HepG2 (cell line): Measurements from ENCODE around the gene SPAG9. TPM values are rescaled to one million over a fixed set of nuclear protein-coding genes. Genes with fewer than 3 reads are reported as not detected.
A peak's percentile ranks its signal among the peaks of the same experiment; 100 is the strongest.

Source experiments
- AGO1 ChIP-seq: fragments of 200-400 bp; formaldehyde crosslinking; IDR thresholded peaks from 2 replicates; pipeline ENCODE4 v1.6.1; 2017; ENCODE audit warnings: mild to moderate bottlenecking, low read depth, low read length, moderate library complexity; ENCODE audit not compliant: poor library complexity, severe bottlenecking
- BCLAF1 ChIP-seq: fragments of 450-650 bp; IDR thresholded peaks from 2 replicates; pipeline ENCODE4 v1.6.1; 2017; ENCODE audit warnings: mild to moderate bottlenecking
- BORCS8-MEF2B ChIP-seq: sonication (generic); formaldehyde crosslinking; IDR thresholded peaks from 2 replicates; pipeline ENCODE4 v1.8.0; 2022; ENCODE audit warnings: mild to moderate bottlenecking, missing genetic modification reagents
- CHCHD3 ChIP-seq: sonication (generic); formaldehyde crosslinking; IDR thresholded peaks from 2 replicates; pipeline ENCODE4 v1.8.0; 2022; ENCODE audit warnings: mild to moderate bottlenecking, missing genetic modification reagents, moderate library complexity
- EP300 ChIP-seq, 3 experiments: sonication (generic) in 1 of 3; formaldehyde crosslinking in 1 of 3; IDR thresholded peaks; 2 replicates each; pipeline versions ENCODE4 v1.5.1 to v1.6.1; 2011 to 2020; ENCODE audit warnings: low read depth in 2 of 3, low read length in 2 of 3, borderline replicate concordance in 1 of 3, improper control_type of control experiment in 1 of 3, mild to moderate bottlenecking in 1 of 3, missing genetic modification reagents in 1 of 3, moderate library complexity in 1 of 3
- FOXA1 ChIP-seq, 2 experiments: fragments of 450-650 bp in 1 of 2; sonication (generic) in 1 of 2; formaldehyde crosslinking in 1 of 2; IDR thresholded peaks; 2 replicates each; pipeline versions ENCODE4 v1.4.0 to v1.6.1; 2016 to 2020; ENCODE audit warnings: missing genetic modification reagents in 1 of 2
- FOXJ3 ChIP-seq: sonication (generic); formaldehyde crosslinking; IDR thresholded peaks from 2 replicates; pipeline ENCODE4 v1.4.0; 2020; ENCODE audit warnings: missing genetic modification reagents, mild to moderate bottlenecking, borderline replicate concordance
- JUNB ChIP-seq: sonication (generic); formaldehyde crosslinking; IDR thresholded peaks from 2 replicates; pipeline ENCODE4 v1.8.0; 2022; ENCODE audit warnings: missing genetic modification reagents, mild to moderate bottlenecking, borderline replicate concordance
- NCOA5 ChIP-seq: sonication (generic); formaldehyde crosslinking; IDR thresholded peaks from 2 replicates; pipeline ENCODE4 v1.4.0; 2020; ENCODE audit warnings: missing genetic modification reagents
- NFAT5 ChIP-seq: sonication (generic); formaldehyde crosslinking; IDR thresholded peaks from 2 replicates; pipeline ENCODE4 v1.4.0; 2020; ENCODE audit warnings: missing genetic modification reagents
- NFYC ChIP-seq: IDR thresholded peaks from 2 replicates; pipeline ENCODE4 v1.6.1; 2016; ENCODE audit warnings: missing genetic modification reagents, missing compliant biosample characterization
- ZFP36 ChIP-seq: fragments of 150-350 bp; IDR thresholded peaks from 2 replicates; pipeline ENCODE4 v1.6.1; 2018; ENCODE audit warnings: borderline replicate concordance, low read length, low read depth; ENCODE audit not compliant: partially characterized antibody
- ZKSCAN1 ChIP-seq: fragments of 150-350 bp; IDR thresholded peaks from 2 replicates; pipeline ENCODE4 v1.6.1; 2014; ENCODE audit warnings: low read length
- ZNF44 ChIP-seq: sonication (generic); formaldehyde crosslinking; IDR thresholded peaks from 2 replicates; pipeline ENCODE4 v1.5.1; 2020; ENCODE audit warnings: mild to moderate bottlenecking, missing genetic modification reagents
- ZNF740 ChIP-seq: sonication (generic); formaldehyde crosslinking; IDR thresholded peaks from 2 replicates; pipeline ENCODE4 v1.4.0; 2020; ENCODE audit warnings: missing genetic modification reagents
- polyA plus RNA-seq, 8 experiments: library from polyadenylated mRNA; depleted of rRNA in 3 of 8; stranded (reverse) in 7 of 8; unstranded in 1 of 8; fragments of >200 nt; fragmentation: Illumina TruSeq in 4 of 8; extraction: Trizol in 4 of 8; gene quantifications; 2 replicates each; pipeline versions ENCODE4 v1.2.1 to v1.2.3, GENCODE V29; 2011 to 2016; ENCODE audit warnings: low read depth in 4 of 8, missing spikeins in 1 of 8, mixed read lengths in 1 of 8; ENCODE audit not compliant: insufficient read depth in 1 of 8
- total RNA-seq, 5 experiments: library from RNA; depleted of rRNA; stranded (reverse); fragments of >200 nt; fragmentation: Illumina TruSeq; extraction: Trizol; gene quantifications; 2 replicates each; pipeline ENCODE4 v1.2.3, GENCODE V29; 2016; ENCODE audit warnings: low read depth in 1 of 5
- TF ChIP-seq, protein P1 (sequence below): sonication (generic); formaldehyde crosslinking; IDR thresholded peaks from 2 replicates; pipeline ENCODE4 v1.8.0; 2022; ENCODE audit warnings: mild to moderate bottlenecking, missing genetic modification reagents; ENCODE audit not compliant: insufficient replicate concordance

Gene SPAG9
- total and polyA plus RNA-seq, 2 of the 13 experiments (the other 11 are each of a cell fraction or from before 2014, with no cell fraction given): 43.2 to 78.6 TPM

GRCh38 chr17:50944054-50944901 lies 176.4 kb downstream of the SPAG9 start (continued):
- TF ChIP-seq, protein P1, sequence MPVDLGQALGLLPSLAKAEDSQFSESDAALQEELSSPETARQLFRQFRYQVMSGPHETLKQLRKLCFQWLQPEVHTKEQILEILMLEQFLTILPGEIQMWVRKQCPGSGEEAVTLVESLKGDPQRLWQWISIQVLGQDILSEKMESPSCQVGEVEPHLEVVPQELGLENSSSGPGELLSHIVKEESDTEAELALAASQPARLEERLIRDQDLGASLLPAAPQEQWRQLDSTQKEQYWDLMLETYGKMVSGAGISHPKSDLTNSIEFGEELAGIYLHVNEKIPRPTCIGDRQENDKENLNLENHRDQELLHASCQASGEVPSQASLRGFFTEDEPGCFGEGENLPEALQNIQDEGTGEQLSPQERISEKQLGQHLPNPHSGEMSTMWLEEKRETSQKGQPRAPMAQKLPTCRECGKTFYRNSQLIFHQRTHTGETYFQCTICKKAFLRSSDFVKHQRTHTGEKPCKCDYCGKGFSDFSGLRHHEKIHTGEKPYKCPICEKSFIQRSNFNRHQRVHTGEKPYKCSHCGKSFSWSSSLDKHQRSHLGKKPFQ: peak; percentile 56
- TF ChIP-seq CHCHD3 (CRISPR knock-in tag) (0 out of 2 replicates have a peak, but pooled peaks have one; percentile 59), ZNF740 (CRISPR knock-in tag) (peak; percentile 98), ZFP36 (no peak), AGO1 (no peak), BORCS8-MEF2B (CRISPR knock-in tag) (no peak; the same call in 1 of the 2 replicates), EP300 (IDR thresholded peaks at IDR 0.05; ENCODE audit: low read depth in 2 of 2, low read length in 2 of 2) (peak; percentile 71 to 96; a peak in 2 of 4 replicates), EP300 (CRISPR knock-in tag; IDR thresholded peaks at IDR 0.05; ENCODE audit: borderline replicate concordance) (peak; percentile 95), ZKSCAN1 (peak; percentile 32; the same call in 1 of the 2 replicates), BCLAF1 (no peak), JUNB (CRISPR knock-in tag) (no peak), NCOA5 (CRISPR knock-in tag) (no peak), ZNF44 (CRISPR knock-in tag) (peak; percentile 75; the same call in 1 of the 2 replicates), NFAT5 (CRISPR knock-in tag) (no peak), NFYC (CRISPR knock-in tag) (peak; percentile 16), FOXA1 (IDR thresholded peaks at IDR 0.05) (no peak), FOXA1 (CRISPR knock-in tag; IDR thresholded peaks at IDR 0.05) (peak; percentile 97), FOXJ3 (CRISPR knock-in tag) (peak; percentile 79; the same call in 1 of the 2 replicates)
